ENCODE data around the gene ATP7B.

ATP7B gene

DNA sequence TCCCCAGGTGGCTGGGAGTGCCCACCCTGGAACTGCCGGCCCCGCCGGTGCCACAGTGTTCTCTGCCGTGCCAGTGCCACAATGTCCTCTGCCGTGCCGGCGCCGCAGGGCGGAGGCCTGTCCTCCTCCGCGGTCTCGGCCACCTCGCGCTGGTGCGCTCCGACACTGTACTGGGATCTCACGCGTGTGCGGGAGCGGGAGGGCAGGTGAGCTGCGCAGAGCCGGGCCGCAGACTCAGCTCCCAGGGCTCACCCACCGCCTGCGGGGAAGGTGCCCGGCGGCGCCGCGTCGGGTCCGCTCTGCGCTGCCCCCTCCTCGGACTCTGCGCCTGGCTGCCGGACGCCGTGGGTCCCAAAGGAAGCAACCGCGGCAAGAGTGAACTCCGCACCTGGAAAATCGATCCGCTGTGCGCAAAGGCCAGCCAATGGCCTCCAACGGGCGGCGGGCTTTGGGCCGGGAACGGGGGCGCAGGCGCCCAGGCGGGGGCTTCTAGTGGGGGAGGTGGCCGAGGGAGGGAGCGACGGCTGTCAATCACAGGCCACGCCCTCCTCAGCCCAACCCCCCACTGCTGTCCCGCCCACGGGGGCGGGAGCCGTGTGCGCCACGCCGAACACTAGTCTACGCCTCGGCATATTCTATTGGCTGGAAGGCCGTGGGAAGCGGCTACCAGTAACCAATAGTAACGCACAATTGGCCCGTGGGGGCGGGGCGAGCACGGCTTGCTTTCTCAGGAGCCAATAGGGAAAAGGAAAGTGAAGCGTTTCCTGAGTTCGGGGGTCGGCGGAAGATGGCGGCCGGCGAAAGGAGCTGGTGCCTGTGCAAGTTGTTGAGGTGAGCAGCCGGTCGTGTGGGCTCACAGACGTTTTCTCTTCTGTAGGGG lies 622 bp upstream of the ATP7B start, which contains the start of gene ALG11:
ALG11 (plus strand) TSS at position 767 of the 880 bp plus-strand sequence; CDS start at position 788, 21 bp downstream.
- H3K9ac ChIP-seq (ENCODE audit: low read length in 5 of 5): peak within 1 kb of the TSS; percentile 79 to 96 (median 93)
- H3K27me3 ChIP-seq (ENCODE audit: control insufficient read depth in 5 of 5, insufficient read depth in 4 of 5, low read length in 5 of 5): peaks cover 0 to 3% (median 0%) of the 10 kb centered on the region in 5 donors
- H3K4me1 ChIP-seq (ENCODE audit: control insufficient read depth in 5 of 5, insufficient read depth in 5 of 5, low read length in 5 of 5): peaks cover 3 to 26% (median 25%) of the 10 kb centered on the region in 5 donors
- H3K9me3 ChIP-seq (ENCODE audit: control insufficient read depth in 5 of 5, low read length in 5 of 5): no peaks in the 10 kb centered on the region
- peak within 1 kb of the TSS; percentile 70 for H3K27ac ChIP-seq (ENCODE audit: low read depth, low read length)
- peaks cover 0 to 5% (median 0%) of the 10 kb centered on the region in 5 donors for H3K36me3 ChIP-seq (ENCODE audit: control insufficient read depth in 5 of 5, insufficient read depth in 5 of 5, low read length in 5 of 5)
- peak within 1 kb of the TSS; percentile 91 to 100 (median 98) for H3K4me3 ChIP-seq (ENCODE audit: low read depth in 1 of 5, low read length in 5 of 5)

DNA sequence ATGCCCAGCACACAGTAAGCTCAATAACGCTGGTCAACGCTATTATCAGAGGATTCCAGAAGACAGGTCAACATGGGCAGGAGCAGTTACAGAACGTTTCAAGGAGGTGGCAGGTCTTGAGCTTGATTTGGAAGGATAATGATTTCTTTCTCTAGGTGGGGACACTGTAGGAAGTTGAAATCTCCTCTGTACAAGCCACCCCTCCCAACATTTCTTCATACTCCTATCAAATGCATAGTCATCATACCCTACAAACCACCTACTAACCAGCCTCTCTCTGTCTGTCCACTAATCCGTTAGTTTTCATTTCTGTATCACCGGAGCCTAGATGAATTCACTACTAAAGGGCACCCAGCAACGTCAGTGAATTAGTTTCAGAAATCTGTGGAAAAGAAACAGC lies 1.3 kb downstream of the ATP7B start:
- Histone ChIP-seq H3K4me3 (ENCODE audit: low read depth in 1 of 5, low read length in 5 of 5) (no peak overlapping the region), H3K9ac (ENCODE audit: low read length in 5 of 5) (peak overlapping the region in 1 of 5 donors; percentile 17), H3K4me1 (ENCODE audit: control insufficient read depth in 5 of 5, insufficient read depth in 5 of 5, low read length in 5 of 5) (peaks cover 3 to 26% (median 25%) of the 10 kb centered on the region in 5 donors), H3K9me3 (ENCODE audit: control insufficient read depth in 5 of 5, low read length in 5 of 5) (no peaks in the 10 kb centered on the region), H3K27ac (ENCODE audit: low read depth, low read length) (no peak overlapping the region), H3K27me3 (ENCODE audit: control insufficient read depth in 5 of 5, insufficient read depth in 4 of 5, low read length in 5 of 5) (peaks cover 0 to 3% (median 0%) of the 10 kb centered on the region in 5 donors), H3K36me3 (ENCODE audit: control insufficient read depth in 5 of 5, insufficient read depth in 5 of 5, low read length in 5 of 5) (no peaks in the 10 kb centered on the region)

DNA sequence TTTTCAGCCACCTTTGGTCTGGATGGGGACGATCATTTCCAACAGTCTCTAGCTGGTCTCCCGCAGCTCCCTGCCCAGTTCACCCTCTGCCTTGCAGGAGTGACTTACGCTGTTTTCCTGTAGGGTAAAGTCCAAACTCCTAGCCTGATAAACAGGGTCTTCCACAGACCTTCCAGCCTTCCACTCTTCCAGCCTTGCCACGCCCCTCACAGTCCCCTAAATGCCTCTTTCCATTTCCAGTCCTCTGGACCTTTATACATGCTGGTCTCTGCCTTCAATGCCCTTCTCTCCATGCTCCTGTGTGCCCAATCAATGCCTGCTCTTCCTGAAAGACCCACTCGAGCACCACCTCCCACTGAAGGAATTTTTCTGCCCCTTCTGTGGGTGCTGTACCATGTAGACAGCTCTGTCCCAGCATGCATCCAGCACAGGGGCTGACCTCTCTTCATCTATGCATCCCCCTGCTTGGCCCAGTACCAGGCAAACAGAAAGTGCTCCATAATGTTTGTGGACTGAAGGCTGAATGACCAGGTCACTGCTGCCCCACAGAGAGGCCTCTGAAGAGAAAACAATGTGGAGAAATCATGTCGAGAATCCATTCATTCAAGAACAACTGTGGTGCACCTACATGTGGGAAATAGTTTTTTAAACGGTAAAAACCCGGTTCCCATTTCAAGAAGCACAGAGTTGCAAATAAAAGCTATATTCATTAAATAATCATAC lies 4.6 kb downstream of the ATP7B start:
- H3K4me1 ChIP-seq (ENCODE audit: control insufficient read depth in 5 of 5, insufficient read depth in 5 of 5, low read length in 5 of 5): peaks cover 0 to 13% (median 11%) of the 10 kb centered on the region in 5 donors
- H3K27me3 ChIP-seq (ENCODE audit: control insufficient read depth in 5 of 5, insufficient read depth in 4 of 5, low read length in 5 of 5): no peaks in the 10 kb centered on the region
- no peak overlapping the region for H3K4me3 ChIP-seq (ENCODE audit: low read depth in 1 of 5, low read length in 5 of 5)
- H3K9me3 ChIP-seq (ENCODE audit: control insufficient read depth in 5 of 5, low read length in 5 of 5): no peaks in the 10 kb centered on the region
- no peaks in the 10 kb centered on the region for H3K36me3 ChIP-seq (ENCODE audit: control insufficient read depth in 5 of 5, insufficient read depth in 5 of 5, low read length in 5 of 5)
- H3K9ac ChIP-seq (ENCODE audit: low read length in 5 of 5): no peak overlapping the region
- H3K27ac ChIP-seq (ENCODE audit: low read depth, low read length): no peak overlapping the region

DNA sequence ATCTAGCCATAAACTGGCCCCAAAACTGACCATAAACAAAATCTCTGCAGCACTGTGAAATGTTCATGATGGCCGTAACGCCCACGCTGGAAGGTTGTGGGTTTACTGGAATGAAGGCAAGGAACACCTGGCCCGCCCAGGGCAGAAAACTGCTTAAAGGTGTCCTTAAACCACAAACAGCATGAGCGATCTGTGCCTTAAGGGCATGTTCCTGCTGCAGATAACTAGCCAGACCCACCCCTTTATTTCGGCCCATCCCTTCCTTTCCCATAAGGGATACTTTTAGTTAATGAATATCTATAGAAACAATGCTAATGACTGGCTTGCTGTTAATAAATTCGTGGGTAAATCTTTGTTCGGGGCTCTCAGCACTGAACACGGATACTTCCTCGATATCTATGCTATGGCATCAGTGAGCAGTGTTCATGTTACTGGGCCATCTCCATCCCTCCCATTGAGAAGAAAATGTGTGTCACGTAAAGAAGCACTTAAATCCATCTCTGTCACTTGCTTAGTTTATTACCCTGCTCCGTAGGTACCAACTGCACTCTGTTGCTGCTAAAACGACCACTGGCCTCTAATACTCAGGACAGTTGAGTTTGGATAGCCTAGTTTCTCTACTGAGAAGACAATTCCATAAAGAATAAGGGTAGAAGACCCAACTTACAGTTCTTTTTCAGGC lies 5.3 kb downstream of the ATP7B start:
- peaks cover 0 to 7% (median 5%) of the 10 kb centered on the region in 5 donors for H3K4me1 ChIP-seq (ENCODE audit: control insufficient read depth in 5 of 5, insufficient read depth in 5 of 5, low read length in 5 of 5)
- no peak overlapping the region for H3K4me3 ChIP-seq (ENCODE audit: low read depth in 1 of 5, low read length in 5 of 5)
- H3K36me3 ChIP-seq (ENCODE audit: control insufficient read depth in 5 of 5, insufficient read depth in 5 of 5, low read length in 5 of 5): no peaks in the 10 kb centered on the region
- no peaks in the 10 kb centered on the region for H3K9me3 ChIP-seq (ENCODE audit: control insufficient read depth in 5 of 5, low read length in 5 of 5)
- no peak overlapping the region for H3K9ac ChIP-seq (ENCODE audit: low read length in 5 of 5)
- H3K27ac ChIP-seq (ENCODE audit: low read depth, low read length): no peak overlapping the region
- H3K27me3 ChIP-seq (ENCODE audit: control insufficient read depth in 5 of 5, insufficient read depth in 4 of 5, low read length in 5 of 5): no peaks in the 10 kb centered on the region

GRCh38 chr13:52004511-52005170 lies 6.6 kb downstream of the ATP7B start:
- no peak overlapping the region for H3K27ac ChIP-seq (ENCODE audit: low read depth, low read length)
- H3K4me1 ChIP-seq (ENCODE audit: control insufficient read depth in 5 of 5, insufficient read depth in 5 of 5, low read length in 5 of 5): peaks cover 0 to 7% (median 5%) of the 10 kb centered on the region in 5 donors
- H3K27me3 ChIP-seq (ENCODE audit: control insufficient read depth in 5 of 5, insufficient read depth in 4 of 5, low read length in 5 of 5): no peaks in the 10 kb centered on the region
- no peaks in the 10 kb centered on the region for H3K9me3 ChIP-seq (ENCODE audit: control insufficient read depth in 5 of 5, low read length in 5 of 5)
- no peak overlapping the region for H3K4me3 ChIP-seq (ENCODE audit: low read depth in 1 of 5, low read length in 5 of 5)
- H3K36me3 ChIP-seq (ENCODE audit: control insufficient read depth in 5 of 5, insufficient read depth in 5 of 5, low read length in 5 of 5): no peaks in the 10 kb centered on the region
- no peak overlapping the region for H3K9ac ChIP-seq (ENCODE audit: low read length in 5 of 5)

- Histone ChIP-seq H3K27ac (ENCODE audit: low read depth, low read length) (no peak overlapping the region), H3K9ac (ENCODE audit: low read length in 5 of 5) (no peak overlapping the region), H3K27me3 (ENCODE audit: control insufficient read depth in 5 of 5, insufficient read depth in 4 of 5, low read length in 5 of 5) (no peaks in the 10 kb centered on the region), H3K4me3 (ENCODE audit: low read depth in 1 of 5, low read length in 5 of 5) (no peak overlapping the region), H3K4me1 (ENCODE audit: control insufficient read depth in 5 of 5, insufficient read depth in 5 of 5, low read length in 5 of 5) (peaks cover 0 to 18% (median 11%) of the 10 kb centered on the region in 5 donors), H3K36me3 (ENCODE audit: control insufficient read depth in 5 of 5, insufficient read depth in 5 of 5, low read length in 5 of 5) (no peaks in the 10 kb centered on the region), H3K9me3 (ENCODE audit: control insufficient read depth in 5 of 5, low read length in 5 of 5) (no peaks in the 10 kb centered on the region)
Observed at GRCh38 chr13:52003541-52003940, 7.7 kb downstream of the ATP7B start.

DNA sequence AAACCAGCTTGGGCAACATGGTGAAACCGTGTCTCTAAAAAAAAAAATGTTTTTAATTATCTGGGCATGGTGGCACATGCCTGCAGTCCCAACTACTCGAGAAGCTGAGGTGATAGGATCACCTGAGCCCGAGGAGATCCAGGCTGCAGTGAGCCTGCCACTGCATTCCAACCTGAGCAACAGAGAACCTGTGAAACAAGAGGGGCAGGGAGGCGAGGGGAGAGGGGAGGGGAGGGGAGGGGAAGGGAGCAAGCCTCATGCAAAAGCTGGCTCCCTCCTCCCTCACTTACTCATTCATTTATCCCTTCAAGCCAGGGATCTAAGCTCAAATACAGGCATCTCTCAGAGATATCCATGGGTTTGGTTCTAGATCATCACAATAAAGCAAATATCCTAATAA lies 8.9 kb downstream of the ATP7B start:
- no peak overlapping the region for H3K4me3 ChIP-seq (ENCODE audit: low read depth in 1 of 5, low read length in 5 of 5)
- H3K9me3 ChIP-seq (ENCODE audit: control insufficient read depth in 5 of 5, low read length in 5 of 5): no peaks in the 10 kb centered on the region
- H3K27ac ChIP-seq (ENCODE audit: low read depth, low read length): no peak overlapping the region
- H3K4me1 ChIP-seq (ENCODE audit: control insufficient read depth in 5 of 5, insufficient read depth in 5 of 5, low read length in 5 of 5): peaks cover 0 to 18% (median 11%) of the 10 kb centered on the region in 5 donors
- H3K36me3 ChIP-seq (ENCODE audit: control insufficient read depth in 5 of 5, insufficient read depth in 5 of 5, low read length in 5 of 5): no peaks in the 10 kb centered on the region
- no peaks in the 10 kb centered on the region for H3K27me3 ChIP-seq (ENCODE audit: control insufficient read depth in 5 of 5, insufficient read depth in 4 of 5, low read length in 5 of 5)
- H3K9ac ChIP-seq (ENCODE audit: low read length in 5 of 5): no peak overlapping the region

GRCh38 chr13:52001120-52001731 lies 10.0 kb downstream of the ATP7B start:
- no peak overlapping the region for H3K27ac ChIP-seq (ENCODE audit: low read depth, low read length)
- peaks cover 2 to 22% (median 15%) of the 10 kb centered on the region in 5 donors for H3K4me1 ChIP-seq (ENCODE audit: control insufficient read depth in 5 of 5, insufficient read depth in 5 of 5, low read length in 5 of 5)
- no peak overlapping the region for H3K4me3 ChIP-seq (ENCODE audit: low read depth in 1 of 5, low read length in 5 of 5)
- H3K9ac ChIP-seq (ENCODE audit: low read length in 5 of 5): no peak overlapping the region
- H3K36me3 ChIP-seq (ENCODE audit: control insufficient read depth in 5 of 5, insufficient read depth in 5 of 5, low read length in 5 of 5): no peaks in the 10 kb centered on the region
- no peaks in the 10 kb centered on the region for H3K9me3 ChIP-seq (ENCODE audit: control insufficient read depth in 5 of 5, low read length in 5 of 5)
- no peaks in the 10 kb centered on the region for H3K27me3 ChIP-seq (ENCODE audit: control insufficient read depth in 5 of 5, insufficient read depth in 4 of 5, low read length in 5 of 5)

GRCh38 chr13:51999921-52000320 lies 11.3 kb downstream of the ATP7B start:
- no peak overlapping the region for H3K27ac ChIP-seq (ENCODE audit: low read depth, low read length)
- H3K9ac ChIP-seq (ENCODE audit: low read length in 5 of 5): no peak overlapping the region
- no peaks in the 10 kb centered on the region for H3K36me3 ChIP-seq (ENCODE audit: control insufficient read depth in 5 of 5, insufficient read depth in 5 of 5, low read length in 5 of 5)
- H3K4me1 ChIP-seq (ENCODE audit: control insufficient read depth in 5 of 5, insufficient read depth in 5 of 5, low read length in 5 of 5): peaks cover 5 to 36% (median 28%) of the 10 kb centered on the region in 5 donors
- peak overlapping the region in 1 of 5 donors; percentile 45 for H3K4me3 ChIP-seq (ENCODE audit: low read depth in 1 of 5, low read length in 5 of 5)
- H3K9me3 ChIP-seq (ENCODE audit: control insufficient read depth in 5 of 5, low read length in 5 of 5): no peaks in the 10 kb centered on the region
- no peaks in the 10 kb centered on the region for H3K27me3 ChIP-seq (ENCODE audit: control insufficient read depth in 5 of 5, insufficient read depth in 4 of 5, low read length in 5 of 5)

All from subcutaneous abdominal adipose tissue (tissue), 5 donors.